HepG2 (cell line): ENCODE results near the gene GNG13. TPM values are rescaled to one million over a fixed set of nuclear protein-coding genes. Genes with fewer than 3 reads are reported as not detected.
A peak's percentile ranks its signal among the peaks of the same experiment; 100 is the strongest.

Experiments used
- ATAC-seq: fragments of 200-7000 bp; cut with Tn5 transposase; 3 replicates; pipeline ENCODE4 v1.9.1; 2020; ENCODE audit warnings: mild to moderate bottlenecking, moderate library complexity
- BruUV-seq: library from RNA; stranded (reverse); fragments of 400-500 nt; replicated peaks from 2 replicates; lab custom pipeline; 2021; lab: Mats Ljungman, UMichigan
- CTCF ChIA-PET: fragments of 300-600 bp; formaldehyde crosslinking; extraction: SDS; loops from one replicate; lab custom pipeline; 2021; ENCODE audit warnings: low total read pairs, inconsistent platforms, low intra/inter-chr PET ratio; lab: Yijun Ruan, JAX
- POLR2A ChIA-PET: fragments of 350-600 bp; sonication (Branson Sonifier 250); formaldehyde crosslinking; loops from one replicate; lab custom pipeline; 2020; ENCODE audit warnings: antibody characterized with exemption, inconsistent platforms; lab: Yijun Ruan, JAX
- DNase-seq: peaks from one replicate; pipeline ENCODE4 v3.0.0-alpha.2; 2015; ENCODE audit warnings: low spot score
- FAIRE-seq: peaks from 3 replicates; lab custom pipeline; 2011; peaks lifted over from hg19 to GRCh38; lab: Jason Lieb, UNC
- H2AFZ ChIP-seq: one replicate; pipeline ENCODE4 v1.6.1; 2011; ENCODE audit warnings: low read length, inconsistent platforms
- H3K27ac ChIP-seq: fragments of 300-600 bp; 3 replicates; pipeline ENCODE4 v1.8.0; 2011; ENCODE audit warnings: mixed run types, mild to moderate bottlenecking, mixed read lengths, low read length, inconsistent platforms; ENCODE audit not compliant: insufficient read depth; ENCODE audit errors: extremely low read length
- H3K27me3 ChIP-seq, 2 experiments: fragments of 200-600 bp in 1 of 2; 2 replicates in 1 of 2; 3 replicates in 1 of 2; pipeline versions ENCODE4 v1.6.0 to v1.8.0; 2011; ENCODE audit warnings: low read length in 2 of 2, mild to moderate bottlenecking in 2 of 2, moderate library complexity in 2 of 2, inconsistent platforms in 1 of 2; ENCODE audit not compliant: insufficient read depth in 2 of 2, control insufficient read depth in 1 of 2
- H3K36me3 ChIP-seq, 2 experiments: fragments of 200-600 bp in 1 of 2; replicated peaks in 1 of 2; 2 replicates in 1 of 2; 3 replicates in 1 of 2; pipeline versions ENCODE4 v1.5.1 to v1.8.0; 2011; ENCODE audit warnings: low read length in 2 of 2, inconsistent platforms in 1 of 2; ENCODE audit not compliant: insufficient read depth in 2 of 2, control insufficient read depth in 1 of 2
- H3K4me1 ChIP-seq: 2 replicates; pipeline ENCODE4 v1.5.1; 2012; ENCODE audit warnings: low read length, inconsistent platforms; ENCODE audit not compliant: insufficient read depth
- H3K4me2 ChIP-seq: 2 replicates; pipeline ENCODE4 v1.6.0; 2011; ENCODE audit warnings: low read depth, low read length, inconsistent platforms
- H3K4me3 ChIP-seq, 3 experiments: fragments of 200-600 bp in 1 of 3; sonication (generic), shearing (Covaris generic) in 1 of 3; replicated peaks in 1 of 3; 2 replicates each; pipeline ENCODE4 v1.5.1; 2011 to 2016; ENCODE audit warnings: low read length in 3 of 3, inconsistent platforms in 2 of 3, low read depth in 2 of 3, mild to moderate bottlenecking in 2 of 3, control low read depth in 1 of 3, mixed read lengths in 1 of 3; ENCODE audit not compliant: insufficient read depth in 1 of 3
- H3K79me2 ChIP-seq: one replicate; pipeline ENCODE4 v1.6.1; 2011; ENCODE audit warnings: low read length, inconsistent platforms; ENCODE audit not compliant: insufficient read depth
- H3K9ac ChIP-seq: 2 replicates; pipeline ENCODE4 v1.6.0; 2011; ENCODE audit warnings: mild to moderate bottlenecking, low read depth, low read length, inconsistent platforms; ENCODE audit not compliant: insufficient read depth
- H3K9me3 ChIP-seq: 2 replicates; pipeline ENCODE4 v1.5.1; 2012; ENCODE audit warnings: mild to moderate bottlenecking, low read length
- H4K20me1 ChIP-seq: 2 replicates; pipeline ENCODE4 v1.6.0; 2011; ENCODE audit warnings: inconsistent platforms, mild to moderate bottlenecking, low read length, moderate library complexity; ENCODE audit not compliant: insufficient read depth
- ATAD3A ChIP-seq: sonication (generic); formaldehyde crosslinking; IDR thresholded peaks from 2 replicates; pipeline ENCODE4 v1.4.0; 2020; ENCODE audit warnings: missing genetic modification reagents
- NFE2L2 ChIP-seq: fragments of 150-350 bp; IDR thresholded peaks from 2 replicates; pipeline ENCODE4 v1.6.1; 2014; ENCODE audit warnings: low read length
- REXO4 ChIP-seq: sonication (generic); formaldehyde crosslinking; IDR thresholded peaks from 2 replicates; pipeline ENCODE4 v1.8.0; 2022; ENCODE audit warnings: missing genetic modification reagents, mild to moderate bottlenecking, borderline replicate concordance
- SOX6 ChIP-seq, 2 experiments: fragments of 450-650 bp in 1 of 2; sonication (generic) in 1 of 2; formaldehyde crosslinking in 1 of 2; IDR thresholded peaks; 2 replicates each; pipeline versions ENCODE4 v1.4.0 to v1.6.1; 2017 to 2020; ENCODE audit warnings: antibody characterized with exemption in 1 of 2, mild to moderate bottlenecking in 1 of 2, missing genetic modification reagents in 1 of 2
- TAF1 ChIP-seq: sonication (generic); formaldehyde crosslinking; IDR thresholded peaks from 2 replicates; pipeline ENCODE4 v1.4.0; 2020; ENCODE audit warnings: missing genetic modification reagents
- TARDBP ChIP-seq: sonication (generic); formaldehyde crosslinking; IDR thresholded peaks from 2 replicates; pipeline ENCODE4 v1.8.0; 2022; ENCODE audit warnings: mild to moderate bottlenecking, missing genetic modification reagents
- ZFX ChIP-seq: sonication (generic); formaldehyde crosslinking; IDR thresholded peaks from 2 replicates; pipeline ENCODE4 v1.4.0; 2020; ENCODE audit warnings: mild to moderate bottlenecking, low read depth, missing genetic modification reagents, moderate library complexity
- ZNF224 ChIP-seq: sonication (generic); formaldehyde crosslinking; IDR thresholded peaks from 2 replicates; pipeline ENCODE4 v1.5.0; 2020; ENCODE audit warnings: mild to moderate bottlenecking, missing genetic modification reagents
- ZNF282 ChIP-seq: fragments of 450-650 bp; IDR thresholded peaks from 2 replicates; pipeline ENCODE4 v1.6.1; 2018; ENCODE audit not compliant: partially characterized antibody
- ZNF713 ChIP-seq: sonication (generic); formaldehyde crosslinking; IDR thresholded peaks from 2 replicates; pipeline ENCODE4 v1.4.0; 2020; ENCODE audit warnings: mild to moderate bottlenecking, missing genetic modification reagents
- ZNF746 ChIP-seq: sonication (generic); formaldehyde crosslinking; IDR thresholded peaks from 2 replicates; pipeline ENCODE4 v1.8.0; 2022; ENCODE audit warnings: mild to moderate bottlenecking, missing genetic modification reagents
- ZNF749 ChIP-seq: sonication (generic); formaldehyde crosslinking; IDR thresholded peaks from 2 replicates; pipeline ENCODE4 v1.8.0; 2022; ENCODE audit warnings: mild to moderate bottlenecking, missing genetic modification reagents, moderate library complexity, borderline replicate concordance
- ZNF768 ChIP-seq: sonication (generic); formaldehyde crosslinking; IDR thresholded peaks from 2 replicates; pipeline ENCODE4 v1.4.0; 2020; ENCODE audit warnings: missing genetic modification reagents
- ZNF83 ChIP-seq: sonication (generic); formaldehyde crosslinking; IDR thresholded peaks from 2 replicates; pipeline ENCODE4 v1.4.0; 2020; ENCODE audit warnings: missing genetic modification reagents, mild to moderate bottlenecking, borderline replicate concordance
- WGBS: methylation state at CpG from one replicate; pipeline ENCODE4 v1.1.6; 2017; ENCODE audit warnings: low lambda C conversion rate; 5-methylcytosine and 5-hydroxymethylcytosine counted together
- in situ Hi-C: cut with HindIII; loops from 2 replicates; pipeline ENCODE4 v1.10.0; 2017; ENCODE audit warnings: low pct_unique_long_range_greater_than_20kb; ENCODE audit not compliant: extremely low pct_ligation_motif_present
- intact Hi-C: fragments of 100-400 bp; cut with micrococcal nuclease; formaldehyde crosslinking; loops from one replicate; pipeline ENCODE4 v1.10.0; 2022; ENCODE audit not compliant: unreplicated experiment
- polyA plus RNA-seq, 8 experiments: library from polyadenylated mRNA; depleted of rRNA in 3 of 8; stranded (reverse) in 7 of 8; unstranded in 1 of 8; fragments of >200 nt; fragmentation: Illumina TruSeq in 4 of 8; extraction: Trizol in 4 of 8; gene quantifications; 2 replicates each; pipeline versions ENCODE4 v1.2.1 to v1.2.3, GENCODE V29; 2011 to 2016; ENCODE audit warnings: low read depth in 4 of 8, missing spikeins in 1 of 8, mixed read lengths in 1 of 8; ENCODE audit not compliant: insufficient read depth in 1 of 8
- total RNA-seq, 5 experiments: library from RNA; depleted of rRNA; stranded (reverse); fragments of >200 nt; fragmentation: Illumina TruSeq; extraction: Trizol; gene quantifications; 2 replicates each; pipeline ENCODE4 v1.2.3, GENCODE V29; 2016; ENCODE audit warnings: low read depth in 1 of 5
- TF ChIP-seq, protein P1 (sequence below): sonication (generic); formaldehyde crosslinking; IDR thresholded peaks from 2 replicates; pipeline ENCODE4 v1.4.0; 2020; ENCODE audit warnings: mild to moderate bottlenecking, missing genetic modification reagents
- TF ChIP-seq, protein P2 (sequence below): conservative IDR thresholded peaks from 2 replicates; pipeline ENCODE4 v1.6.1; 2018; ENCODE audit warnings: missing genetic modification reagents
- TF ChIP-seq, protein P3 (sequence below): sonication (generic); formaldehyde crosslinking; IDR thresholded peaks from 2 replicates; pipeline ENCODE4 v1.8.0; 2022; ENCODE audit warnings: mild to moderate bottlenecking, missing genetic modification reagents, moderate library complexity
- TF ChIP-seq, protein P4 (sequence below): sonication (generic); formaldehyde crosslinking; IDR thresholded peaks from 2 replicates; pipeline ENCODE4 v1.8.1; 2023; ENCODE audit warnings: mild to moderate bottlenecking, moderate library complexity, missing genetic modification reagents
- TF ChIP-seq, protein P5 (sequence below): sonication (generic); formaldehyde crosslinking; IDR thresholded peaks from 2 replicates; pipeline ENCODE4 v1.4.0; 2020; ENCODE audit warnings: mild to moderate bottlenecking, missing genetic modification reagents

The GNG13 gene
- total and polyA plus RNA-seq, 2 of the 13 experiments (the other 11 are each of a cell fraction or from before 2014, with no cell fraction given) = not detected

DNA sequence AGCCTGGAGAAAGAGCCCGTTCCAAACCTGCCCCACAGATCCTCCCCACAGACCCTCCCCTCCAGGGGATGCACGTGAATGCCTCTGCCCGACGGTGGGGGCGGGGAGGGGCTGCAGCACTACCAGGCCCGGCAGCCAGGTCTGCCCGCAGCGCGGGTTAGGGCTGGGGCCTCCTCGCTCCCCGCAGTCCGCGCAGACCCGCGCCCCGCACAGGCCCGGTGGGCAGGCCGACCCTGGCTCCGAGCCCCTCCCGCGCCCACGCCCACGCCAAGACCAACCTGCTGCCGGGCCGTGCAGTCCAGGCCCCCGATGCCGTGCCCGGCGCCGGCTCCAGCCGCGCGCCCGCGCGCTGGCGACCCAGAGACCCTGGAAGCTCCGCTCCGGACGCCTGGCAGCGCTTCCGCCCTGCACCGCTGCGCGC lies 12.5 kb downstream of the GNG13 start, which contains the start of gene RPUSD1:
Gene RPUSD1, minus strand, starts transcription at position 404 of the 421 bp plus-strand sequence. CDS start 644 bp downstream, outside the sequence.
- intact Hi-C loops = no loop called here
- peak; percentile 47 for ATAC-seq
- H4K20me1 ChIP-seq = no peaks in the 10 kb centered on the region
- CTCF ChIA-PET = interaction anchor here (0.9 kb wide), 1 partner anchor 77 kb away, joined by 3 read pairs; no protein-coding TSS in a partner anchor
- H3K4me2 ChIP-seq = peak within 1 kb of the TSS; percentile 88
- BruUV-seq = no TSS peak
- DNase-seq = no peak
- peak within 1 kb of the TSS; percentile 47 for H3K27ac ChIP-seq
- H3K4me1 ChIP-seq = peaks cover 15% of the 10 kb centered on the region
- H3K9ac ChIP-seq = peak within 1 kb of the TSS; percentile 82
- no peak for FAIRE-seq
- H3K79me2 ChIP-seq = peaks cover 3% of the 10 kb centered on the region
- no peak within 1 kb of the TSS for H2AFZ ChIP-seq
- H3K27me3 ChIP-seq = peaks cover 0 to 4% of the 10 kb centered on the region in 2 experiments; a peak in 2 of 5 replicates
- in situ Hi-C loops = loop anchor here (5.0 kb wide), 2 partner anchors 46 to 76 kb away; partner anchors contain the start of gene CIAO3
- H3K9me3 ChIP-seq = no peaks in the 10 kb centered on the region
- POLR2A ChIA-PET = interaction anchor here (1.0 to 2.1 kb wide), 8 partner anchors 27 to 183 kb away, joined by 3 to 12 read pairs (median 5); partner anchors contain the start of genes ANTKMT, CIAO3, LMF1 and METRN
- 0% methylated on average over 1 of the region's 45 CpGs for WGBS
- H3K36me3 ChIP-seq = peaks cover 5 to 12% of the 10 kb centered on the region in 2 experiments; a peak in 3 of 5 replicates
- peak within 1 kb of the TSS; percentile 71 to 96 (median 90) for H3K4me3 ChIP-seq
- TF ChIP-seq, protein P1, sequence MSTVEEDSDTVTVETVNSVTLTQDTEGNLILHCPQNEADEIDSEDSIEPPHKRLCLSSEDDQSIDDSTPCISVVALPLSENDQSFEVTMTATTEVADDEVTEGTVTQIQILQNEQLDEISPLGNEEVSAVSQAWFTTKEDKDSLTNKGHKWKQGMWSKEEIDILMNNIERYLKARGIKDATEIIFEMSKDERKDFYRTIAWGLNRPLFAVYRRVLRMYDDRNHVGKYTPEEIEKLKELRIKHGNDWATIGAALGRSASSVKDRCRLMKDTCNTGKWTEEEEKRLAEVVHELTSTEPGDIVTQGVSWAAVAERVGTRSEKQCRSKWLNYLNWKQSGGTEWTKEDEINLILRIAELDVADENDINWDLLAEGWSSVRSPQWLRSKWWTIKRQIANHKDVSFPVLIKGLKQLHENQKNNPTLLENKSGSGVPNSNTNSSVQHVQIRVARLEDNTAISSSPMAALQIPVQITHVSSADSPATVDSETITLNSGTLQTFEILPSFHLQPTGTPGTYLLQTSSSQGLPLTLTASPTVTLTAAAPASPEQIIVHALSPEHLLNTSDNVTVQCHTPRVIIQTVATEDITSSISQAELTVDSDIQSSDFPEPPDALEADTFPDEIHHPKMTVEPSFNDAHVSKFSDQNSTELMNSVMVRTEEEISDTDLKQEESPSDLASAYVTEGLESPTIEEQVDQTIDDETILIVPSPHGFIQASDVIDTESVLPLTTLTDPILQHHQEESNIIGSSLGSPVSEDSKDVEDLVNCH (CRISPR knock-in tag) = no peak
- TF ChIP-seq ATAD3A (CRISPR knock-in tag) = no peak
- no peak for TF ChIP-seq ZNF746 (CRISPR knock-in tag)
- TF ChIP-seq TAF1 (CRISPR knock-in tag) = peak; percentile 37; the same call in 1 of the 2 replicates
- no peak for TF ChIP-seq TARDBP (CRISPR knock-in tag)
- TF ChIP-seq ZNF282 = no peak
- TF ChIP-seq ZNF749 (CRISPR knock-in tag) = no peak
- peak; percentile 83 for TF ChIP-seq ZFX (CRISPR knock-in tag)
- no peak for TF ChIP-seq ZNF83 (CRISPR knock-in tag)
- TF ChIP-seq ZNF768 (CRISPR knock-in tag) = 0 out of 2 replicates have a peak, but pooled peaks have one; percentile 9
- no peak for TF ChIP-seq ZNF224 (CRISPR knock-in tag)
- TF ChIP-seq, protein P2, sequence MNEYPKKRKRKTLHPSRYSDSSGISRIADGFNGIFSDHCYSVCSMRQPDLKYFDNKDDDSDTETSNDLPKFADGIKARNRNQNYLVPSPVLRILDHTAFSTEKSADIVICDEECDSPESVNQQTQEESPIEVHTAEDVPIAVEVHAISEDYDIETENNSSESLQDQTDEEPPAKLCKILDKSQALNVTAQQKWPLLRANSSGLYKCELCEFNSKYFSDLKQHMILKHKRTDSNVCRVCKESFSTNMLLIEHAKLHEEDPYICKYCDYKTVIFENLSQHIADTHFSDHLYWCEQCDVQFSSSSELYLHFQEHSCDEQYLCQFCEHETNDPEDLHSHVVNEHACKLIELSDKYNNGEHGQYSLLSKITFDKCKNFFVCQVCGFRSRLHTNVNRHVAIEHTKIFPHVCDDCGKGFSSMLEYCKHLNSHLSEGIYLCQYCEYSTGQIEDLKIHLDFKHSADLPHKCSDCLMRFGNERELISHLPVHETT (CRISPR knock-in tag) = no peak
- TF ChIP-seq, protein P3, sequence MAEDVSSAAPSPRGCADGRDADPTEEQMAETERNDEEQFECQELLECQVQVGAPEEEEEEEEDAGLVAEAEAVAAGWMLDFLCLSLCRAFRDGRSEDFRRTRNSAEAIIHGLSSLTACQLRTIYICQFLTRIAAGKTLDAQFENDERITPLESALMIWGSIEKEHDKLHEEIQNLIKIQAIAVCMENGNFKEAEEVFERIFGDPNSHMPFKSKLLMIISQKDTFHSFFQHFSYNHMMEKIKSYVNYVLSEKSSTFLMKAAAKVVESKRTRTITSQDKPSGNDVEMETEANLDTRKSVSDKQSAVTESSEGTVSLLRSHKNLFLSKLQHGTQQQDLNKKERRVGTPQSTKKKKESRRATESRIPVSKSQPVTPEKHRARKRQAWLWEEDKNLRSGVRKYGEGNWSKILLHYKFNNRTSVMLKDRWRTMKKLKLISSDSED = no peak
- TF ChIP-seq, protein P4, sequence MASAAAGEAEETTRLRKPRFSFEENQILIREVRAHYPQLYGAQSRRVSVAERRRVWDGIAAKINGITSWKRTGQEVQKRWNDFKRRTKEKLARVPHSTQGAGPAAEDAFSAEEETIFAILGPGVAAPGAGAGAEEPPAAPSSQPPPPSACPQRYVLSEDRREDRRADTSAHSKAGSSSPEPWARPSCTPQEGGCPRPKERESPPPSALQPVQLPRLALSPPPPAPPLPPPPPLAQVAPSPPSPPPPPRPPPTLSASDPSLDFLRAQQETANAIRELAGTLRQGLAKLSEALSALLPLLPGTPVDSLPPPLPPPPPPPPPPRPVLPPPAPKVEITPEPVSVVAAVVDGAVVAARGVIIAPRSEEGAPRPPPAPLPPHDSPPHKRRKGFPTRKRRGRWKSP (CRISPR knock-in tag) = no peak
- TF ChIP-seq ZNF713 = no peak
- TF ChIP-seq SOX6 (IDR thresholded peaks at IDR 0.05) = no peak
- TF ChIP-seq SOX6 (CRISPR knock-in tag; IDR thresholded peaks at IDR 0.05) = no peak
- no peak for TF ChIP-seq REXO4
- no peak for TF ChIP-seq NFE2L2
- TF ChIP-seq, protein P5, sequence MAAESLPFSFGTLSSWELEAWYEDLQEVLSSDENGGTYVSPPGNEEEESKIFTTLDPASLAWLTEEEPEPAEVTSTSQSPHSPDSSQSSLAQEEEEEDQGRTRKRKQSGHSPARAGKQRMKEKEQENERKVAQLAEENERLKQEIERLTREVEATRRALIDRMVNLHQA (CRISPR knock-in tag) = no peak
